Right lobe of liver (tissue), 4 donors: ENCODE data around the gene ATP10A.

Experiments
- CTCF ChIP-seq, 4 donors: fragments of 200-600 bp in 3 of 4; fragments of 450-650 bp in 1 of 4; IDR thresholded peaks; one replicate each; pipeline versions ENCODE4 v1.5.1 to v1.8.0; 2016 to 2022; ENCODE audit warnings: antibody characterized with exemption in 4 of 4, mild to moderate bottlenecking in 2 of 4
- POLR2A ChIP-seq: fragments of 450-650 bp; IDR thresholded peaks from one replicate; pipeline ENCODE4 v1.6.1; 2017; ENCODE audit warnings: antibody characterized with exemption, mild to moderate bottlenecking
- donor health status: DM: no; HTN: no; CAD: no.
- donor health status: DM: no; HTN: no; CAD: no.
- donor health status: DM: no; HTN: yes; CAD: no.

GRCh38 chr15:25701721-25702465, 161.2 kb downstream of the ATP10A start:
- TF ChIP-seq CTCF (IDR thresholded peaks at IDR 0.05) (no peak), POLR2A (no peak)
